GM23248 (cell line): ENCODE data around the gene SS18. TPM values are rescaled to one million over a fixed set of nuclear protein-coding genes. Genes with fewer than 3 reads are reported as not detected.

Source experiments
- DNase-seq: peaks from one replicate; pipeline ENCODE4 v3.0.0-alpha.2; 2015
- H2AFZ ChIP-seq: fragments of 200-600 bp; sonication (generic); 2 replicates; pipeline ENCODE4 v1.6.1; 2016; ENCODE audit warnings: antibody characterized with exemption
- H3F3A ChIP-seq: fragments of 200-600 bp; sonication (generic); 2 replicates; pipeline ENCODE4 v1.6.1; 2016; ENCODE audit warnings: mild to moderate bottlenecking, antibody characterized with exemption, mixed run types; ENCODE audit not compliant: insufficient read depth
- H3K27ac ChIP-seq: fragments of 200-600 bp; sonication (generic); 2 replicates; pipeline ENCODE4 v1.5.1; 2016; ENCODE audit warnings: mild to moderate bottlenecking
- H3K27me3 ChIP-seq: fragments of 200-600 bp; sonication (generic); replicated peaks from 2 replicates; pipeline ENCODE4 v1.6.1; 2016; ENCODE audit warnings: mild to moderate bottlenecking; ENCODE audit not compliant: insufficient read depth
- H3K36me3 ChIP-seq: fragments of 200-600 bp; sonication (generic); 2 replicates; pipeline ENCODE4 v1.6.1; 2016; ENCODE audit warnings: low read depth, mild to moderate bottlenecking
- H3K4me1 ChIP-seq: fragments of 200-600 bp; sonication (generic); 2 replicates; pipeline ENCODE4 v1.6.1; 2016; ENCODE audit warnings: mild to moderate bottlenecking; ENCODE audit not compliant: insufficient read depth
- H3K4me2 ChIP-seq: fragments of 200-600 bp; sonication (generic); one replicate; pipeline ENCODE4 v1.6.1; 2016; ENCODE audit warnings: mild to moderate bottlenecking; ENCODE audit not compliant: unreplicated experiment
- H3K4me3 ChIP-seq: fragments of 200-600 bp; sonication (generic); 2 replicates; pipeline ENCODE4 v1.5.1; 2016; ENCODE audit warnings: mild to moderate bottlenecking
- H3K79me2 ChIP-seq: fragments of 200-600 bp; sonication (generic); 2 replicates; pipeline ENCODE4 v1.6.1; 2016; ENCODE audit warnings: mild to moderate bottlenecking; ENCODE audit not compliant: insufficient read depth
- H3K9ac ChIP-seq: fragments of 200-600 bp; sonication (generic); 2 replicates; pipeline ENCODE4 v1.6.1; 2016; ENCODE audit warnings: mild to moderate bottlenecking
- H3K9me2 ChIP-seq: fragments of 200-600 bp; sonication (generic); 2 replicates; pipeline ENCODE4 v1.6.1; 2016; ENCODE audit warnings: mixed run types, mild to moderate bottlenecking, moderate library complexity; ENCODE audit not compliant: insufficient read depth
- H3K9me3 ChIP-seq: fragments of 200-600 bp; sonication (generic); one replicate; pipeline ENCODE4 v1.6.1; 2017; ENCODE audit warnings: low read depth
- H4K20me1 ChIP-seq: fragments of 200-600 bp; sonication (generic); 2 replicates; pipeline ENCODE4 v1.6.0; 2016; ENCODE audit not compliant: insufficient read depth
- EZH2 ChIP-seq: fragments of 200-600 bp; sonication (generic); IDR thresholded peaks from 2 replicates; pipeline ENCODE4 v1.6.1; 2018; ENCODE audit warnings: antibody characterized with exemption, mild to moderate bottlenecking; ENCODE audit not compliant: insufficient read depth, poor library complexity, severe bottlenecking
- EZH2phosphoT487 ChIP-seq: fragments of 200-600 bp; sonication (generic); IDR thresholded peaks from 2 replicates; pipeline ENCODE4 v1.6.1; 2018; ENCODE audit warnings: antibody characterized with exemption, moderate library complexity, mild to moderate bottlenecking, low read depth; ENCODE audit not compliant: insufficient read depth
- WGBS, 2 experiments: methylation state at CpG; one replicate each; pipeline ENCODE4 v1.1.6; 2015 to 2017; ENCODE audit warnings: low lambda C conversion rate in 2 of 2, low coverage in 1 of 2; ENCODE audit errors: missing lambda C conversion rate in 2 of 2; 5-methylcytosine and 5-hydroxymethylcytosine counted together
- in situ Hi-C: fragments of 300-500 bp; cut with MboI; formaldehyde crosslinking; loops from 2 replicates; pipeline ENCODE4 v1.15.0; 2020
- polyA plus RNA-seq: library from polyadenylated mRNA; unstranded; fragments of >200 nt; fragmentation: Nextera tagmentation; extraction: Ambion mirVana; gene quantifications from 2 replicates; pipeline ENCODE4 v1.2.1, GENCODE V29; 2016
- total RNA-seq: library from RNA; depleted of rRNA; stranded (reverse); fragments of >200 nt; shearing (Covaris generic); gene quantifications from 2 replicates; pipeline ENCODE4 v1.2.3, GENCODE V29; 2014

SS18 gene
- total and polyA plus RNA-seq, 2 experiments from 2014 or later, result 73.1 to 125 TPM

DNA sequence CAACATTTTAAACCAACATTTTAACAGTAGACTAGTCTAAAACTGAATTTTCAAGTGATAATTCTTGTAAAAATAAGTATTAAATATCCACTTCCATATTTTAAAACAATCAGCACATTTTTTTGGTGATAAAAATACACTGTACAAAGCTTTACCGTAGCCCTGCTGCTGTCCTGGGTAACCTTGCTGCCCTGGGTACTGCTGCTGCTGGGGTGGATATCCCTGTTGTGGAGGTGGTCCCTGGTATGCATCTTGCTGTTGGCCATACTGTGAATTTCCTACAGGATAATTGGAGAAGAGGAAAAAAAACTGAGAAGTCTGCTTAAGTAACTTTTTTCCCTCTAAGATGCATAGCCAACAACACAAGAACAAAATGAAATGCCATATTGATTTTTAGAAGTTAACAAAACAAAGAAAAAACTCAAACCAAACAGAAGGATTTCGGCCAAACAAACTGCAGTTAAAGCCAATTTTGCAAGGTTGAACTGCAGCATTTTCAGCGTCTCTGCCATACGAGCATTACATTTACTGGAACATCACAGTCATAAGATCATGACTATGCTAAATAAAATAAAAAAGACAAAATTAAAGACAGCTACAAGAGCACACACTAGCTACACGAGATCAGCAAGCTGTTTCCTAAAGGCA lies 55.4 kb downstream of the SS18 start:
- DNase-seq, result no peak
- Histone ChIP-seq H3K4me2 (no peak overlapping the region), H3K9me2 (no peaks in the 10 kb centered on the region), H3K79me2 (peaks cover 47% of the 10 kb centered on the region), H3F3A (no peaks in the 10 kb centered on the region), H3K4me1 (no peaks in the 10 kb centered on the region), H3K27ac (no peak overlapping the region), H3K36me3 (peaks cover 93% of the 10 kb centered on the region), H3K9ac (no peak overlapping the region), H3K27me3 (no peaks in the 10 kb centered on the region), H3K4me3 (no peak overlapping the region), H2AFZ (no peak overlapping the region), H4K20me1 (no peaks in the 10 kb centered on the region), H3K9me3 (no peaks in the 10 kb centered on the region)
- 97 to 99% methylated on average over 5 of the region's 5 CpGs for WGBS, 2 experiments
- TF ChIP-seq EZH2phosphoT487 (no peak), EZH2 (no peak)
- in situ Hi-C loops, result no loop called here

DNA sequence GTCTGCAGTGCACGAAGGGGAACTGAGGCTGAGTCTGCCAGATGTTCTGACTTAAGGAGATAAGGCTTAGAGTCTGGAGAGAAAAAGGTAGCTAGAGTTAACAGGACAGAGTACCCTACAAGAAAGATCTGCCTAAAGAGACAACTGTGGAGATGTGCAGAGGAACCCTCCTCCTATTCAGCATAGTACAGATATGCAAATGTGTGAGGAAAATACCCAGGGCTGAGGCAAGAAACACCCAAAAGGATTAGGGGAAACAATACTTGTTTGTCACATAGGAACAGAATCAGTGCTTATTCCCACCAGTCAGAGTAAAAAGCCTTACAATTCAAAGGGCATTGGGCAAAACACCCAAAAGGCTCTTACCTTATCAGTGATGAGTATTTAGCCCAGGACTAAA lies 67.8 kb downstream of the SS18 start:
- Histone ChIP-seq H3K9me3 (no peaks in the 10 kb centered on the region), H3F3A (peaks cover 9% of the 10 kb centered on the region), H3K9ac (no peak overlapping the region), H3K36me3 (peaks cover 72% of the 10 kb centered on the region), H3K79me2 (peaks cover 72% of the 10 kb centered on the region), H3K27ac (no peak overlapping the region), H4K20me1 (no peaks in the 10 kb centered on the region; the same call in 1 of the 2 replicates), H3K27me3 (no peaks in the 10 kb centered on the region), H2AFZ (no peak overlapping the region), H3K9me2 (no peaks in the 10 kb centered on the region), H3K4me3 (no peak overlapping the region), H3K4me1 (no peaks in the 10 kb centered on the region), H3K4me2 (no peak overlapping the region)
- TF ChIP-seq EZH2 (no peak), EZH2phosphoT487 (no peak)
- no peak for DNase-seq
- in situ Hi-C loops, result no loop called here
- 100% methylated on average over 1 of the region's 1 CpG for WGBS, 2 experiments

DNA sequence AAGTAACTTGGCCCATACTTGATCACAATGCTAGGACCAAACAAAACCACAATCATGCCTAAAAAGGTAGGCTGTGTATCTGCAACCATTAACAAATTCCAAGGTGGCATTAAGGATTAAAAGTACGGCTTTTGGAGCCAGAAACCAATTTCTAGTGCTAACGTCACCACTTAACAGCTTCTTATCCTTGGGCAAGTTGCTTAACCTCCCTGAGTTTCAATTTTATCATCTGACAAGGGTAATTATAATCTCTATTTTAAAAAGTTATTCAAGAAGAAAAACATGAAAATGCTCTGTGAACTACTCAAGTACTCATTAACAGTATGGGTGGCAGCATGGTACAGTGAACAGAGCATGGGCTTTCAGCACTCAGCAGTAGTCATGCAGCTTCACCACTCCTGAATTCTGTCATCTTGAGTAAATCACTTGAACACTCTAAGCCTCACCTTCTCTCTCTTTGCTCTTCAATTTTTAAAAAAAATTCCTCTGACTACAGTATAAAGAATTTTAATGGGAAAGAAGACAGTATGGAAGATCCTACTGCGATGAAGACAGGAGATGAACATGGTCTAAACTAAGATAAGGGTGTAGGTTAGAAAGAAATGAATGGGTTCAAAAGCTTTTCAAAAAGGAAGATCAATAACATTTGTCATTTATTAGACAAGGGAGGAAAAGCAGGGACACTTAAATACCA lies 69.2 kb downstream of the SS18 start:
- no peak overlapping the region for H3K27ac ChIP-seq
- H3K4me1 ChIP-seq, result no peaks in the 10 kb centered on the region
- H3K27me3 ChIP-seq, result no peaks in the 10 kb centered on the region
- H3K4me2 ChIP-seq, result no peak overlapping the region
- no peaks in the 10 kb centered on the region; the same call in 1 of the 2 replicates for H4K20me1 ChIP-seq
- DNase-seq, result no peak
- peaks cover 61% of the 10 kb centered on the region for H3K79me2 ChIP-seq
- H3K9me2 ChIP-seq, result no peaks in the 10 kb centered on the region
- H3K9me3 ChIP-seq, result no peaks in the 10 kb centered on the region
- 81 to 83% methylated on average over 3 of the region's 3 CpGs for WGBS, 2 experiments
- H3K36me3 ChIP-seq, result peaks cover 82% of the 10 kb centered on the region
- no peak for TF ChIP-seq EZH2
- TF ChIP-seq EZH2phosphoT487, result no peak
- peaks cover 9% of the 10 kb centered on the region for H3F3A ChIP-seq
- H3K4me3 ChIP-seq, result no peak overlapping the region
- no peak overlapping the region for H2AFZ ChIP-seq
- H3K9ac ChIP-seq, result no peak overlapping the region
- in situ Hi-C loops, result no loop called here

DNA sequence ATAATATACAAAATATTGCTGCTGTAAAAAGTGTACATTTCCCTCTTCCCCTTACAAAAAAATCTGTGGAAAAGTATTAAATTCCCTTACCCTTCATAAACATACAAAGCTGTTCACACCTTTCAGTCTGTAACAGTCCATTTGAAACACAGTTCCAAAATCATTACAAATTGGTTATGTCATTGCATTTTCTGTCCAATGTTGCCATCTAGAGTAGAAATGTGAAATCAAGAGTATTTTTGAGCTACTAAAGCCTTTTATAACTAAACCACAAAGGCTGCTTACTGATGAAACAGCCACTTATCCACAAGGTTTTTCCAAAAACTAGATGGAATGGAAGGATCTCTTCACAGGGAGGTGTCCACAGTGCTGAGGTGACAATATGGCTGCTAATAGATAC lies 72.5 kb downstream of the SS18 start:
- Histone ChIP-seq H3K4me1 (no peaks in the 10 kb centered on the region), H3K9me2 (no peaks in the 10 kb centered on the region), H3K9ac (no peak overlapping the region), H3F3A (peaks cover 9% of the 10 kb centered on the region), H3K4me2 (no peak overlapping the region), H3K27ac (no peak overlapping the region), H4K20me1 (no peaks in the 10 kb centered on the region), H3K79me2 (peaks cover 44% of the 10 kb centered on the region), H3K27me3 (no peaks in the 10 kb centered on the region), H3K9me3 (no peaks in the 10 kb centered on the region), H3K4me3 (no peak overlapping the region), H3K36me3 (peaks cover 74% of the 10 kb centered on the region), H2AFZ (no peak overlapping the region)
- no peak for TF ChIP-seq EZH2phosphoT487
- TF ChIP-seq EZH2, result no peak
- DNase-seq, result peak; percentile 12
- in situ Hi-C loops, result no loop called here

DNA sequence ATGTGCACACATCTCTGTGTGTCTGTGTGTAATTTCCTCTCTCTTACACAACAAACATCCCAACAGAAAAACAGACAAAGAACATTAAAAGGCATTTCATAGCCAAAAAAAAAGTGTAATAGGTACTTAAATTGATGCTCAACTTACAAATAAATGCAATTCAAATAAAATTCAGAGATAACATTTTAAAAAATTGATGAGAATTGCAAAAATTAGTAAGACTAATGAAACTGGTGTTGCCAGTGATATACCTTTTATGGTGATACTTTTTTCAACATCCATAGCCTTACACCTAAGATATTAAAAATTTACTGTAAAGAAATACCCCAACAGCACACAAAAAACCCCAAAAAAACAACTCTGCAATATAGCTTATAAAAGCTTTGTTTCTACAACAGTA lies 76.0 kb downstream of the SS18 start:
- Histone ChIP-seq H3K9me3 (no peaks in the 10 kb centered on the region), H3F3A (peaks cover 11% of the 10 kb centered on the region), H3K4me2 (no peak overlapping the region), H3K27me3 (no peaks in the 10 kb centered on the region), H3K79me2 (peaks cover 20% of the 10 kb centered on the region), H4K20me1 (no peaks in the 10 kb centered on the region), H3K9me2 (no peaks in the 10 kb centered on the region), H3K4me3 (no peak overlapping the region), H3K4me1 (no peaks in the 10 kb centered on the region), H3K36me3 (peaks cover 54% of the 10 kb centered on the region), H2AFZ (no peak overlapping the region), H3K27ac (no peak overlapping the region), H3K9ac (no peak overlapping the region)
- DNase-seq, result no peak
- in situ Hi-C loops, result no loop called here
- TF ChIP-seq EZH2phosphoT487 (no peak), EZH2 (no peak)
